Measurements from ENCODE around the gene GJB2. TPM values are rescaled to one million over a fixed set of nuclear protein-coding genes. Genes with fewer than 3 reads are reported as not detected.

Gene GJB2
- total RNA-seq, 6 experiments from 2014 or later = not detected

DNA sequence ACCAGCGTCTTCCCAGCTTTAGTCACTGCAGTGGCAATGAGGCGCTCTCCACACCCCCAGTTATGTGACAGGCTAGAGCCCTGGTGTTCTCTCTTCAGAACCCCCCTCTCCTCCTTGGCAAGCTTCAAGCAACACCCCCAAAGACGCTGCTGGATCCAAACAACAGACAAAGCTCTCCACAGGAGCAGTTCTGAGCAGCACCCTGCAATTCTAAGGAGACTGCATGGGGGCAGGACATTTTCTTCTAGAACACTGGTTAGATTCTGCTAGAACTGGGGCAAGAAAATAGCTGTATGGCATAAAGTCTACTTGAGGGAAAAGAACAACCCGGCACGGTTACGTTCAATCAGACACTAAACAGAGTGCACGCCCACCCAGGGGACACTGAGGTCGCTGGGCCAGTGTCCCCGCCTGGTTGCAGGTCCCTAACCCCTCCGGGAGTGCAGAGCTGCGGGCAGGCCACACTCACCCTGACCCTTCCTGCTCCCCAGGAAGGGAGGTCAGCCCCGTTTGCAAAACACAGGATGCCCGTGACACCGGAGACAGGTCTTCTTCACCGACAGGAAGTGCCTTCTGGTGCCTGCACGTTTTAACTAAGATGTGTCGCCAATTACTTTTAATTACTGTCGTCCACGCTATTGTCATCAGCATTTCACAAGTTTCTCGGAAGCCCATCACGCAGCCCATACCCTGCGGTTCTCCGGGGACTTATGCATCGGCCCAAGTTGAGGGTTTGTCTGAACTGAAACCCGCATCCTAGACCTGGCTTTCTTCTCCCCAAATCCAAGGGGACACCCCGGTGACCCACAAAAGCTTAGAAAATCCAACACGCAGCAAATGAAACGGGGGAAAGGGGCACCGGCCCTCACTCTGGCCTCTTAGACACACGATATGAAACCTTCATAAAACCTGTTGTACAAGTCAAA lies 38.4 kb upstream of the GJB2 start:
- DNase-seq = no peak
- H3K36me3 Mint-ChIP-seq (ENCODE audit: low read depth) = no peaks in the 10 kb centered on the region
- H3K9me3 Mint-ChIP-seq = no peaks in the 10 kb centered on the region
- H3K4me1 Mint-ChIP-seq (ENCODE audit: low read depth) = no peaks in the 10 kb centered on the region
- peaks cover 51% of the 10 kb centered on the region for H3K27me3 Mint-ChIP-seq (ENCODE audit: insufficient read depth)
- TF ChIP-seq, protein P1, sequence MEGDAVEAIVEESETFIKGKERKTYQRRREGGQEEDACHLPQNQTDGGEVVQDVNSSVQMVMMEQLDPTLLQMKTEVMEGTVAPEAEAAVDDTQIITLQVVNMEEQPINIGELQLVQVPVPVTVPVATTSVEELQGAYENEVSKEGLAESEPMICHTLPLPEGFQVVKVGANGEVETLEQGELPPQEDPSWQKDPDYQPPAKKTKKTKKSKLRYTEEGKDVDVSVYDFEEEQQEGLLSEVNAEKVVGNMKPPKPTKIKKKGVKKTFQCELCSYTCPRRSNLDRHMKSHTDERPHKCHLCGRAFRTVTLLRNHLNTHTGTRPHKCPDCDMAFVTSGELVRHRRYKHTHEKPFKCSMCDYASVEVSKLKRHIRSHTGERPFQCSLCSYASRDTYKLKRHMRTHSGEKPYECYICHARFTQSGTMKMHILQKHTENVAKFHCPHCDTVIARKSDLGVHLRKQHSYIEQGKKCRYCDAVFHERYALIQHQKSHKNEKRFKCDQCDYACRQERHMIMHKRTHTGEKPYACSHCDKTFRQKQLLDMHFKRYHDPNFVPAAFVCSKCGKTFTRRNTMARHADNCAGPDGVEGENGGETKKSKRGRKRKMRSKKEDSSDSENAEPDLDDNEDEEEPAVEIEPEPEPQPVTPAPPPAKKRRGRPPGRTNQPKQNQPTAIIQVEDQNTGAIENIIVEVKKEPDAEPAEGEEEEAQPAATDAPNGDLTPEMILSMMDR (IDR thresholded peaks at IDR 0.05) = no peak
- no peak overlapping the region for H3K27ac Mint-ChIP-seq
- no peak overlapping the region for H3K4me3 Mint-ChIP-seq

DNA sequence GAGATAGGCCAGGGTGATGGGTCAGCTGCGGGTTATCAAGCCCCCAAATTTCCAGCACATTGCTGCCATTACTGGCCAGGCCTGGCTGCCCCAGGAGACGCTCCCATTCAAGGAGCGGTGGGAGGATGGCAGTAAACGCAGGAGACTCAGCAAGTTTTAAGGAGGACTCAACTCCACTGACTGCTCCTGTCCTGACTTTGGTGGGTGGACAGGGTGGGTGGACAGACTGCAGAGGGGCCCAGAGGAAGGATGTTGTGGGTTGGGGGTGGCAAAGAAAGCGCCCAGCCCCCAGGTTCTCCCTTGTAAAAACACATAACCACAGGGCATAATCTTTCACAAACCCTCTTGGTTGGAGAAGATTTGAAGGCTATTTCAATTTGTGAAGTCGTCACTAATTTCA lies 35.0 kb upstream of the GJB2 start:
- H3K27ac Mint-ChIP-seq = no peak overlapping the region
- H3K9me3 Mint-ChIP-seq = no peaks in the 10 kb centered on the region
- H3K36me3 Mint-ChIP-seq (ENCODE audit: low read depth) = no peaks in the 10 kb centered on the region
- H3K27me3 Mint-ChIP-seq (ENCODE audit: insufficient read depth) = peaks cover 51% of the 10 kb centered on the region
- H3K4me1 Mint-ChIP-seq (ENCODE audit: low read depth) = no peaks in the 10 kb centered on the region
- DNase-seq = no peak
- no peak overlapping the region for H3K4me3 Mint-ChIP-seq
- TF ChIP-seq, protein P1 (IDR thresholded peaks at IDR 0.05) = no peak

- no peaks in the 10 kb centered on the region for H3K4me1 Mint-ChIP-seq (ENCODE audit: low read depth)
- no peak overlapping the region for H3K27ac Mint-ChIP-seq
- peaks cover 50% of the 10 kb centered on the region for H3K27me3 Mint-ChIP-seq (ENCODE audit: insufficient read depth)
These were observed 34.5 kb upstream of the GJB2 start for GRCh38 chr13:20227288-20227687.

DNA sequence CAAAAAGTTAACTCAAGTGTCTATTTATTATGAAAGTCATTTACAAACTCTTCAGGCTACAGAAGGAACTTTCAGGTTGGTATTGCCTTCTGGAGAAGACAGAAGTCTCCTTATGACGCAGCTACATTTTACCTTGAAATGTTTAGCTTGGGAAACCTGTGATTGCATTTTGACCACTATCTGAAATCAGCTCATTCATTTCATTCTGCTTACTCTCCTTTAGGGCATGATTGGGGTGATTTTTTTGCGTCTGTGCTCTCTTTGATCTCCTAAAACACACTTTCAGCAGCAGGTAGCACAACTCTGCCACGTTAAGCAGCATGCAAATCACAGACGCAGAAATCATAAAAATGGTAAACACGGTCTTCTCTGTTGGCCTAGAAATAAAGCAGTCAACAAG lies 29.8 kb upstream of the GJB2 start:
- TF ChIP-seq, protein P1 (IDR thresholded peaks at IDR 0.05) = no peak
- Mint-ChIP-seq H3K4me1 (ENCODE audit: low read depth) (no peaks in the 10 kb centered on the region), H3K9me3 (no peaks in the 10 kb centered on the region), H3K27ac (no peak overlapping the region), H3K36me3 (ENCODE audit: low read depth) (no peaks in the 10 kb centered on the region), H3K4me3 (no peak overlapping the region), H3K27me3 (ENCODE audit: insufficient read depth) (peaks cover 46% of the 10 kb centered on the region)
- no peak for DNase-seq

More at GRCh38 chr13:20227288-20227687, 34.5 kb upstream of the GJB2 start:
- Mint-ChIP-seq H3K4me3 (no peak overlapping the region), H3K9me3 (no peaks in the 10 kb centered on the region), H3K36me3 (ENCODE audit: low read depth) (no peaks in the 10 kb centered on the region)
- DNase-seq = no peak
- TF ChIP-seq, protein P1 (IDR thresholded peaks at IDR 0.05) = no peak

DNA sequence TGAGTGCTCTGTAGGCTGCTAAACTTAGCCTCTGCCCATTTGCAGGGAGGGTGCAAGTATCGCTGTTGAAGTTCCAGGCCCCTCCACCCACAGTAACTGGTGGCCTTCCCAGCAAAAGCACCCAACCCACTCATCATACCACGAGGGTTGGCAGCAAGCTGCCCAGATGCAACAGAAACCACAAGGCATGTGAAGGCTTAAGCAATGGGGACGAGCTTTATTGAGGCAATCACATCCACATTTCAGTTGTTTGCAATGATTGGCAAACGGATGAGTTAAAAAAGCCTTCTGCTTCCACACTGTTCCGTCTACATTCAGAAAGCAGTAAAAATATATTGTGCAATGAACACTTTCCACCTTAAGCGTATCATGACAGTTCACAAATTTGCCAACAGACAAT lies 29.0 kb upstream of the GJB2 start:
- Mint-ChIP-seq H3K9me3 (no peaks in the 10 kb centered on the region), H3K27ac (no peak overlapping the region), H3K27me3 (ENCODE audit: insufficient read depth) (peaks cover 43% of the 10 kb centered on the region), H3K4me1 (ENCODE audit: low read depth) (no peaks in the 10 kb centered on the region), H3K4me3 (no peak overlapping the region), H3K36me3 (ENCODE audit: low read depth) (no peaks in the 10 kb centered on the region)
- no peak for DNase-seq
- TF ChIP-seq, protein P1 (IDR thresholded peaks at IDR 0.05) = no peak
